Upper lobe of left lung (tissue), 6 donors: ENCODE measurements around the gene CORO6. TPM values are rescaled to one million over a fixed set of nuclear protein-coding genes. Genes with fewer than 3 reads are reported as not detected.

ENCODE experiments used
- ATAC-seq, 2 donors: fragments of 200-7000 bp; cut with Tn5 transposase; one replicate each; pipeline ENCODE4 v1.9.1; 2022; ENCODE audit warnings: mild to moderate bottlenecking in 2 of 2, moderate library complexity in 2 of 2; ENCODE audit not compliant: low FRiP score in 2 of 2
- DNase-seq, 2 donors: peaks; one replicate each; pipeline ENCODE4 v3.0.0-alpha.2; 2019 to 2020
- H3K27ac ChIP-seq, 4 donors: fragments of 200-600 bp; sonication (generic); one replicate each; pipeline ENCODE4 v1.5.1; 2016 to 2019
- H3K27me3 ChIP-seq, 4 donors: fragments of 200-600 bp; sonication (generic); one replicate each; pipeline ENCODE4 v1.5.1; 2017 to 2019
- H3K36me3 ChIP-seq, 4 donors: fragments of 200-600 bp; sonication (generic); one replicate each; pipeline ENCODE4 v1.5.1; 2016 to 2019
- H3K4me1 ChIP-seq, 4 donors: fragments of 200-600 bp; sonication (generic); one replicate each; pipeline ENCODE4 v1.5.1; 2018 to 2019
- H3K4me3 ChIP-seq, 4 donors: fragments of 200-600 bp; sonication (generic); one replicate each; pipeline ENCODE4 v1.5.1; 2017 to 2019; ENCODE audit warnings: mild to moderate bottlenecking in 2 of 4, moderate library complexity in 1 of 4
- H3K9me3 ChIP-seq, 4 donors: fragments of 200-600 bp; sonication (generic); one replicate each; pipeline ENCODE4 v1.5.1; 2018 to 2019
- CTCF ChIP-seq, 6 experiments: fragments of 450-650 bp in 4 of 6; fragments of 200-600 bp in 2 of 6; sonication (generic) in 2 of 6; IDR thresholded peaks; one replicate each; pipeline ENCODE4 v1.5.1; 2016 to 2019; ENCODE audit warnings: antibody characterized with exemption in 6 of 6
- EP300 ChIP-seq, 4 donors: sonication (generic); formaldehyde crosslinking; IDR thresholded peaks; one replicate each; pipeline ENCODE4 v1.5.1; 2017; ENCODE audit warnings: antibody characterized with exemption in 4 of 4, control low read depth in 2 of 4
- POLR2A ChIP-seq, 4 donors: fragments of 450-650 bp; IDR thresholded peaks; one replicate each; pipeline ENCODE4 v1.5.1; 2016 to 2017; ENCODE audit warnings: antibody characterized with exemption in 4 of 4, mild to moderate bottlenecking in 2 of 4
- POLR2AphosphoS5 ChIP-seq, 2 donors: sonication (generic); formaldehyde crosslinking; IDR thresholded peaks; one replicate each; pipeline ENCODE4 v1.5.1; 2017; ENCODE audit warnings: antibody characterized with exemption in 2 of 2
- WGBS, 2 donors: methylation state at CpG; one replicate each; pipeline ENCODE4 v1.1.5; 2017 to 2018; 5-methylcytosine and 5-hydroxymethylcytosine counted together
- total RNA-seq, 6 donors: library from RNA; depleted of rRNA in 4 of 6; stranded (reverse); fragments of >200 nt in 4 of 6; gene quantifications; one replicate each; pipeline versions ENCODE4 v1.1.0 to v1.2.1, GENCODE V29; 2016 to 2021
- donor health status: DM: no; HTN: no; CAD: no; lungs with moderate emphysema.
- donor health status: DM: no; HTN: yes; CAD: no; lungs with severe emphysema.

Gene CORO6
- total RNA-seq, 6 donors from 2014 or later: 7.3 to 137 (median 12.2) TPM

- Histone ChIP-seq H3K4me3 (no peak overlapping the region), H3K4me1 (peaks cover 36 to 57% (median 50%) of the 10 kb centered on the region in 4 donors), H3K9me3 (no peaks in the 10 kb centered on the region), H3K27ac (peak overlapping the region; percentile 84 to 92 (median 89)), H3K36me3 (peaks cover 0 to 46% (median 20%) of the 10 kb centered on the region in 4 donors), H3K27me3 (no peaks in the 10 kb centered on the region)
- no peak for TF ChIP-seq POLR2AphosphoS5 (IDR thresholded peaks at IDR 0.05)
- TF ChIP-seq CTCF (IDR thresholded peaks at IDR 0.05): no peak
- no peak for TF ChIP-seq POLR2A (IDR thresholded peaks at IDR 0.05)
- no peak for TF ChIP-seq EP300 (IDR thresholded peaks at IDR 0.05)
- 82 to 91% methylated on average over 11 to 16 of the region's 16 CpGs for WGBS, 2 donors
- no peak for ATAC-seq
- DNase-seq: no peak
These were observed 39.1 kb downstream of the CORO6 start for GRCh38 chr17:29583324-29584248.

GRCh38 chr17:29582772-29583171 is 39.9 kb downstream of the CORO6 start:
- H3K4me3 ChIP-seq: no peak overlapping the region
- no peak for ATAC-seq
- TF ChIP-seq CTCF (IDR thresholded peaks at IDR 0.05): no peak
- no peak for TF ChIP-seq POLR2AphosphoS5 (IDR thresholded peaks at IDR 0.05)
- no peak for TF ChIP-seq EP300 (IDR thresholded peaks at IDR 0.05)
- TF ChIP-seq POLR2A (IDR thresholded peaks at IDR 0.05): no peak
- H3K4me1 ChIP-seq: peaks cover 29 to 49% (median 42%) of the 10 kb centered on the region in 4 donors
- peaks cover 0 to 54% (median 27%) of the 10 kb centered on the region in 4 donors for H3K36me3 ChIP-seq
- no peaks in the 10 kb centered on the region for H3K9me3 ChIP-seq
- 85 to 92% methylated on average over 8 to 13 of the region's 13 CpGs for WGBS, 2 donors
- peak overlapping the region in 1 of 4 donors; percentile 35 for H3K27ac ChIP-seq
- no peaks in the 10 kb centered on the region for H3K27me3 ChIP-seq
- DNase-seq: no peak

- H3K27me3 ChIP-seq: no peaks in the 10 kb centered on the region
- no peak for TF ChIP-seq CTCF (IDR thresholded peaks at IDR 0.05)
- TF ChIP-seq EP300 (IDR thresholded peaks at IDR 0.05): no peak
- TF ChIP-seq POLR2A (IDR thresholded peaks at IDR 0.05): no peak
- no peak for TF ChIP-seq POLR2AphosphoS5 (IDR thresholded peaks at IDR 0.05)
- no peak for DNase-seq
- H3K27ac ChIP-seq: peak overlapping the region in 1 of 4 donors; percentile 35
- no peaks in the 10 kb centered on the region for H3K9me3 ChIP-seq
- H3K4me3 ChIP-seq: no peak overlapping the region
- 87 to 90% methylated on average over 10 of the region's 10 CpGs for WGBS, 2 donors
- H3K36me3 ChIP-seq: peaks cover 0 to 59% (median 31%) of the 10 kb centered on the region in 4 donors
- H3K4me1 ChIP-seq: peaks cover 25 to 45% (median 38%) of the 10 kb centered on the region in 4 donors
- no peak for ATAC-seq
These were observed 40.4 kb downstream of the CORO6 start for GRCh38 chr17:29582254-29582765.

GRCh38 chr17:29581583-29582253 is 41.0 kb downstream of the CORO6 start:
- TF ChIP-seq POLR2A (IDR thresholded peaks at IDR 0.05) (no peak), CTCF (IDR thresholded peaks at IDR 0.05) (no peak), EP300 (IDR thresholded peaks at IDR 0.05) (no peak), POLR2AphosphoS5 (IDR thresholded peaks at IDR 0.05) (no peak)
- no peak for DNase-seq
- no peaks in the 10 kb centered on the region for H3K9me3 ChIP-seq
- 89 to 91% methylated on average over 3 to 17 of the region's 20 CpGs for WGBS, 2 donors
- ATAC-seq: no peak
- H3K4me3 ChIP-seq: no peak overlapping the region
- H3K27me3 ChIP-seq: no peaks in the 10 kb centered on the region
- peak overlapping the region in 3 of 4 donors; percentile 15 to 53 (median 18) for H3K27ac ChIP-seq
- peaks cover 0 to 65% (median 36%) of the 10 kb centered on the region in 4 donors for H3K36me3 ChIP-seq
- peaks cover 19 to 39% (median 32%) of the 10 kb centered on the region in 4 donors for H3K4me1 ChIP-seq
